GM12872 (cell line): ENCODE results near the gene BTG2.

Source experiments
- CTCF ChIP-seq: IDR thresholded peaks from 3 replicates; pipeline ENCODE4 v1.5.1; 2011; ENCODE audit warnings: low read depth, mild to moderate bottlenecking, low read length, moderate library complexity; ENCODE audit not compliant: insufficient read depth

Gene BTG2

GRCh38 chr1:203304919-203305808 is at the start of gene BTG2:
Gene BTG2 (plus strand): TSS chr1:203305519. CDS start chr1:203305607, 88 bp downstream.
- no peak for TF ChIP-seq CTCF

GRCh38 chr1:203263496-203263895 is 41.8 kb upstream of the BTG2 start:
- TF ChIP-seq CTCF, result peak; percentile 29; the same call in 1 of the 3 replicates

- no peak for TF ChIP-seq CTCF
These were observed 41.2 kb upstream of the BTG2 start for GRCh38 chr1:203264052-203264501.

GRCh38 chr1:203265541-203265940 is 39.8 kb upstream of the BTG2 start:
- no peak for TF ChIP-seq CTCF

- peak; percentile 92 for TF ChIP-seq CTCF
These were observed 37.9 kb upstream of the BTG2 start for GRCh38 chr1:203267347-203267846.

GRCh38 chr1:203267912-203268311 is 37.4 kb upstream of the BTG2 start:
- TF ChIP-seq CTCF, result no peak

- peak; percentile 99 for TF ChIP-seq CTCF
These were observed 36.2 kb upstream of the BTG2 start for GRCh38 chr1:203268901-203269653.
